Esophagus squamous epithelium (tissue), 4 donors: ENCODE measurements around the gene ST3GAL3.

Experiments
- POLR2A ChIP-seq, 4 donors: fragments of 450-650 bp; IDR thresholded peaks; one replicate each; pipeline ENCODE4 v1.6.1; 2017; ENCODE audit warnings: antibody characterized with exemption in 4 of 4, mild to moderate bottlenecking in 4 of 4, moderate library complexity in 3 of 4
- TF ChIP-seq, protein P1 (sequence below), 6 experiments: fragments of 450-650 bp in 4 of 6; fragments of 200-600 bp in 2 of 6; sonication (generic) in 2 of 6; IDR thresholded peaks; one replicate each; pipeline ENCODE4 v1.5.1; 2016 to 2019; ENCODE audit warnings: antibody characterized with exemption in 6 of 6, mild to moderate bottlenecking in 4 of 6, moderate library complexity in 4 of 6

DNA sequence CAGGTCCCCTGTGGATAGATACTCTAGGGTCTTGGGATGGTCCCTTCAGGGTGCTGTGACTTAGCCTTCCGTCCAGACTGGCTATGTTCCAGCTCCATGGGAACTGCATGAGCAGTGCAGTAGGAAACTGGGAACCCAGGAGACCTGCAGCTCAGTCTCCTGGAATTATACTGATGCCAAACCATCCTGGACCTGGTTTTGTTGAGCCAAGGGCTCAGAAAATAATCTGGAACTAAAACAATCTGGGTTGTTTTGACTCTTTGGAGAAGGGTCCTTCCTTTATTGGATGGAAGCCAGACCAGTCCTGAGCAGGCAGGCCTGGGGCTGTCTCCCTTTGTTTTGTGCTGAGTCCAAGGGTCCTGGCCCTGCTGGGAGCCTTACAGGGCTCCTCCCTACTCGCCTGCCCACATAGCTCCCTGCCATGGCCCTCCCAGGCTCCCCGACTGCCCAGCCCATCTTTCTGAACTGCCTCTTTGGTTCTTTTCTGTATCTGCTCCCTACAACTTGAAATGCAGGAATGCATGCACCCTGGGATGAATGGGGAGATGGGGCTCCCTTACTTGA, 240.6 kb downstream of the ST3GAL3 start:
- TF ChIP-seq, protein P1, sequence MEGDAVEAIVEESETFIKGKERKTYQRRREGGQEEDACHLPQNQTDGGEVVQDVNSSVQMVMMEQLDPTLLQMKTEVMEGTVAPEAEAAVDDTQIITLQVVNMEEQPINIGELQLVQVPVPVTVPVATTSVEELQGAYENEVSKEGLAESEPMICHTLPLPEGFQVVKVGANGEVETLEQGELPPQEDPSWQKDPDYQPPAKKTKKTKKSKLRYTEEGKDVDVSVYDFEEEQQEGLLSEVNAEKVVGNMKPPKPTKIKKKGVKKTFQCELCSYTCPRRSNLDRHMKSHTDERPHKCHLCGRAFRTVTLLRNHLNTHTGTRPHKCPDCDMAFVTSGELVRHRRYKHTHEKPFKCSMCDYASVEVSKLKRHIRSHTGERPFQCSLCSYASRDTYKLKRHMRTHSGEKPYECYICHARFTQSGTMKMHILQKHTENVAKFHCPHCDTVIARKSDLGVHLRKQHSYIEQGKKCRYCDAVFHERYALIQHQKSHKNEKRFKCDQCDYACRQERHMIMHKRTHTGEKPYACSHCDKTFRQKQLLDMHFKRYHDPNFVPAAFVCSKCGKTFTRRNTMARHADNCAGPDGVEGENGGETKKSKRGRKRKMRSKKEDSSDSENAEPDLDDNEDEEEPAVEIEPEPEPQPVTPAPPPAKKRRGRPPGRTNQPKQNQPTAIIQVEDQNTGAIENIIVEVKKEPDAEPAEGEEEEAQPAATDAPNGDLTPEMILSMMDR (IDR thresholded peaks at IDR 0.05), result no peak
- TF ChIP-seq POLR2A (IDR thresholded peaks at IDR 0.05), result no peak
